Smooth muscle cell (in vitro differentiated cells): ENCODE data around the gene CAPS2. TPM values are rescaled to one million over a fixed set of nuclear protein-coding genes. Genes with fewer than 3 reads are reported as not detected.

ENCODE experiments used
- DNase-seq: peaks from one replicate; lab custom pipeline; 2025; ENCODE audit not compliant: unreplicated experiment; lab: John Stamatoyannopoulos, UW
- H2AFZ ChIP-seq: fragments of 200-600 bp; sonication (generic); 2 replicates; pipeline ENCODE4 v1.6.0; 2016; ENCODE audit warnings: antibody characterized with exemption, low read depth, mild to moderate bottlenecking
- H3F3A ChIP-seq: fragments of 200-600 bp; sonication (generic); 2 replicates; pipeline ENCODE4 v1.6.0; 2017; ENCODE audit warnings: antibody characterized with exemption, low read depth
- H3K27ac ChIP-seq: fragments of 200-600 bp; sonication (generic); 2 replicates; pipeline ENCODE4 v1.5.1; 2016; ENCODE audit warnings: low read depth, mild to moderate bottlenecking
- H3K27me3 ChIP-seq: fragments of 200-600 bp; sonication (generic); 2 replicates; pipeline ENCODE4 v1.6.1; 2016; ENCODE audit warnings: low read depth, mild to moderate bottlenecking
- H3K36me3 ChIP-seq: fragments of 200-600 bp; sonication (generic); 2 replicates; pipeline ENCODE4 v1.5.1; 2016; ENCODE audit warnings: low read depth
- H3K4me1 ChIP-seq: fragments of 200-600 bp; sonication (generic); 2 replicates; pipeline ENCODE4 v1.5.1; 2016; ENCODE audit warnings: low read depth
- H3K4me2 ChIP-seq: fragments of 200-600 bp; sonication (generic); 2 replicates; pipeline ENCODE4 v1.6.0; 2016; ENCODE audit warnings: mild to moderate bottlenecking
- H3K4me3 ChIP-seq: fragments of 200-600 bp; sonication (generic); 2 replicates; pipeline ENCODE4 v1.5.1; 2016; ENCODE audit warnings: mild to moderate bottlenecking
- H3K79me2 ChIP-seq: fragments of 200-600 bp; sonication (generic); 2 replicates; pipeline ENCODE4 v1.6.0; 2016; ENCODE audit warnings: low read depth, mild to moderate bottlenecking
- H3K9ac ChIP-seq: fragments of 200-600 bp; sonication (generic); 2 replicates; pipeline ENCODE4 v1.6.0; 2016; ENCODE audit warnings: low read depth
- H3K9me3 ChIP-seq: fragments of 200-600 bp; sonication (generic); replicated peaks from 2 replicates; pipeline ENCODE4 v1.5.1; 2016; ENCODE audit warnings: low read depth
- H4K20me1 ChIP-seq: fragments of 200-600 bp; sonication (generic); 2 replicates; pipeline ENCODE4 v1.6.0; 2016; ENCODE audit warnings: low read depth
- CTCF ChIP-seq: fragments of 200-600 bp; sonication (generic); IDR thresholded peaks from 2 replicates; pipeline ENCODE4 v1.5.1; 2017; ENCODE audit warnings: borderline replicate concordance, mild to moderate bottlenecking, antibody characterized with exemption; ENCODE audit not compliant: insufficient read depth, poor library complexity, severe bottlenecking
- WGBS: methylation state at CpG from one replicate; pipeline ENCODE4 v1.1.7; 2016; ENCODE audit warnings: low lambda C conversion rate; 5-methylcytosine and 5-hydroxymethylcytosine counted together
- polyA plus RNA-seq: library from polyadenylated mRNA; unstranded; fragments of >200 nt; fragmentation: Nextera tagmentation; extraction: Ambion mirVana; gene quantifications from 2 replicates; pipeline ENCODE4 v1.2.1, GENCODE V29; 2016
- total RNA-seq: library from RNA; depleted of rRNA; stranded (reverse); fragments of >200 nt; gene quantifications from 2 replicates; pipeline ENCODE4 v1.2.3, GENCODE V29; 2014

Gene CAPS2
- total and polyA plus RNA-seq, 2 experiments from 2014 or later, result 0.66 to 3.7 TPM

GRCh38 chr12:75260316-75260715, 69.8 kb downstream of the CAPS2 start:
- no peak for TF ChIP-seq CTCF
- Histone ChIP-seq H3K27me3 (no peaks in the 10 kb centered on the region), H4K20me1 (no peaks in the 10 kb centered on the region), H3K27ac (no peak overlapping the region), H3K36me3 (no peaks in the 10 kb centered on the region), H3K79me2 (no peaks in the 10 kb centered on the region), H3K4me1 (no peaks in the 10 kb centered on the region), H2AFZ (no peak overlapping the region), H3K4me2 (peak overlapping the region; percentile 11), H3K9me3 (no peaks in the 10 kb centered on the region), H3K4me3 (no peak overlapping the region), H3F3A (no peaks in the 10 kb centered on the region), H3K9ac (no peak overlapping the region)
- 56% methylated on average over 2 of the region's 2 CpGs for WGBS
- DNase-seq, result no peak

DNA sequence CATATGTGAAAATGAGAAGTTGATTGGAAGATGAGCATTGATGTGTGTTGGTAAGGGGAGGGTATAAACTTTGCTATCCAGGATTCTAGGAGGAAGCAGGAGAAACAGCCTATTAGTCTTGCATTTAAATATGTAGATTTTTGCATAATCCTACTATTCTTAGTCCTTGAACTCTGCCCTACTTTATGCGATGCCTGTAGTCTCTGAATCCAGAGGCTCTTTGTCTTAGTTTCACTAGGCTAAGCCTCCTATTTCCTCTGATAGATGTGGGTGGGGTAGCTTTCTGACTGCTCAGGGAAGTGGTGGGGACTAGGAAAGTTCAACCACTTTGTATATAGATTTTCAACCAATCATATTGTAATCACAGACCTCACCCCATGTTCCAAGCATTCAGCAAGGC, 71.0 kb downstream of the CAPS2 start:
- no peak overlapping the region for H3K27ac ChIP-seq
- no peaks in the 10 kb centered on the region for H4K20me1 ChIP-seq
- no peak overlapping the region for H2AFZ ChIP-seq
- H3K4me1 ChIP-seq, result no peaks in the 10 kb centered on the region
- no peaks in the 10 kb centered on the region for H3F3A ChIP-seq
- no peak overlapping the region for H3K4me3 ChIP-seq
- no peak overlapping the region for H3K9ac ChIP-seq
- H3K27me3 ChIP-seq, result no peaks in the 10 kb centered on the region
- no peaks in the 10 kb centered on the region for H3K79me2 ChIP-seq
- WGBS, result 46% methylated on average over 1 of the region's 1 CpG
- no peak for TF ChIP-seq CTCF
- no peaks in the 10 kb centered on the region for H3K9me3 ChIP-seq
- no peak overlapping the region for H3K4me2 ChIP-seq
- no peaks in the 10 kb centered on the region for H3K36me3 ChIP-seq
- no peak for DNase-seq

DNA sequence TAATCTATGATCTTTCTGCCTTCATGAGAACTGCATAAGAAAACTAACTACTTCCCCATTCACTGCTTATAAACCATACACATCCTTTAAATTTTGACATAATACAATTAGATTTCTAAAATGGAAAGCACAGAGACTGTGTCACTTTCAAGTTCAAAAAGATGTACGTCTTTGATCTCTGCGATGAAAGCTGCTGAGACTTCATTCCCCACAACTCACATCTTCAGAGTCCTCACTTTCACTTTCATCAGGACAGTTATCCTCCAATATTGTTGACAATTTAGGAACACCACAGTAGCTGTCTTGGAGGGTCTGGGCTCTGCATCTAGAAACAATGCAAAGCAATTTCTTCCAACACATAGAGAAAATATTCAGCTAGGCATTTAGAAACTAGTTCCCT, 72.6 kb downstream of the CAPS2 start:
- no peaks in the 10 kb centered on the region for H3K79me2 ChIP-seq
- no peaks in the 10 kb centered on the region for H4K20me1 ChIP-seq
- H3K27me3 ChIP-seq, result no peaks in the 10 kb centered on the region
- H3K36me3 ChIP-seq, result no peaks in the 10 kb centered on the region
- H3K4me1 ChIP-seq, result no peaks in the 10 kb centered on the region
- no peak overlapping the region for H3K27ac ChIP-seq
- no peak overlapping the region for H3K4me2 ChIP-seq
- no peak overlapping the region for H3K9ac ChIP-seq
- H3K9me3 ChIP-seq, result no peaks in the 10 kb centered on the region
- H3K4me3 ChIP-seq, result no peak overlapping the region
- DNase-seq, result no peak
- 92% methylated on average over 2 of the region's 2 CpGs for WGBS
- no peak overlapping the region for H2AFZ ChIP-seq
- H3F3A ChIP-seq, result no peaks in the 10 kb centered on the region
- no peak for TF ChIP-seq CTCF

- Histone ChIP-seq H3K9me3 (peaks cover 3% of the 10 kb centered on the region), H3K79me2 (no peaks in the 10 kb centered on the region), H3K4me3 (no peak overlapping the region), H2AFZ (no peak overlapping the region), H4K20me1 (no peaks in the 10 kb centered on the region), H3K27me3 (no peaks in the 10 kb centered on the region), H3K36me3 (no peaks in the 10 kb centered on the region), H3K27ac (no peak overlapping the region), H3K9ac (no peak overlapping the region), H3K4me1 (no peaks in the 10 kb centered on the region), H3K4me2 (no peak overlapping the region), H3F3A (no peaks in the 10 kb centered on the region)
- TF ChIP-seq CTCF, result no peak
- no peak for DNase-seq
Observed at GRCh38 chr12:75245108-75245507, 85.0 kb downstream of the CAPS2 start.
